Upper lobe of left lung (tissue), 4 donors: Measurements from ENCODE around the gene TRIM44.

Experiments used
- CTCF ChIP-seq, 6 experiments: fragments of 450-650 bp in 4 of 6; fragments of 200-600 bp in 2 of 6; sonication (generic) in 2 of 6; IDR thresholded peaks; one replicate each; pipeline ENCODE4 v1.5.1; 2016 to 2019; ENCODE audit warnings: antibody characterized with exemption in 6 of 6
- EP300 ChIP-seq, 4 donors: sonication (generic); formaldehyde crosslinking; IDR thresholded peaks; one replicate each; pipeline ENCODE4 v1.5.1; 2017; ENCODE audit warnings: antibody characterized with exemption in 4 of 4, control low read depth in 2 of 4
- POLR2A ChIP-seq, 4 donors: fragments of 450-650 bp; IDR thresholded peaks; one replicate each; pipeline ENCODE4 v1.5.1; 2016 to 2017; ENCODE audit warnings: antibody characterized with exemption in 4 of 4, mild to moderate bottlenecking in 2 of 4
- POLR2AphosphoS5 ChIP-seq, 2 donors: sonication (generic); formaldehyde crosslinking; IDR thresholded peaks; one replicate each; pipeline ENCODE4 v1.5.1; 2017; ENCODE audit warnings: antibody characterized with exemption in 2 of 2

GRCh38 chr11:35711924-35712323 is 49.3 kb downstream of the TRIM44 start:
- TF ChIP-seq CTCF (IDR thresholded peaks at IDR 0.05) = no peak
- no peak for TF ChIP-seq EP300 (IDR thresholded peaks at IDR 0.05)
- no peak for TF ChIP-seq POLR2AphosphoS5 (IDR thresholded peaks at IDR 0.05)
- no peak for TF ChIP-seq POLR2A (IDR thresholded peaks at IDR 0.05)
